Activated naive CD4-positive, alpha-beta T cell treated with anti-CD3 and anti-CD28 coated beads, Interleukin-2, amount 50 U/mL, for 72 hours (primary cell): Measurements from ENCODE around the gene STIM2. TPM values are rescaled to one million over a fixed set of nuclear protein-coding genes. Genes with fewer than 3 reads are reported as not detected.
"Not testable (repeated sequence)": the region's sequence is repeated elsewhere in the genome, so short reads cannot be mapped to it uniquely, and the experiment has no call there.

Experiments
- ATAC-seq, 2 donors: fragments of 150-1000 bp; cut with Tn5 transposase; 2 replicates each; pipeline ENCODE4 v1.10.0; 2021; ENCODE audit warnings: mild to moderate bottlenecking in 2 of 2, moderate library complexity in 2 of 2
- DNase-seq, 2 donors: peaks; one replicate each; pipeline ENCODE4 v3.0.0; 2021 to 2022; ENCODE audit warnings: low spot score in 2 of 2
- H3K27ac Mint-ChIP-seq, 2 donors: one replicate each; pipeline ENCODE4 v1.8.0; 2022; ENCODE audit warnings: mild to moderate bottlenecking in 2 of 2, mixed read lengths in 2 of 2
- H3K36me3 Mint-ChIP-seq, 2 donors: one replicate each; pipeline ENCODE4 v1.8.0; 2022; ENCODE audit warnings: mixed read lengths in 2 of 2
- H3K9me3 Mint-ChIP-seq, 2 donors: one replicate each; pipeline ENCODE4 v1.8.0; 2022; ENCODE audit warnings: mixed read lengths in 2 of 2
- total RNA-seq, 2 donors: library from RNA; stranded (reverse); gene quantifications; one replicate each; pipeline ENCODE4 v1.2.3, GENCODE V29; 2022

The STIM2 gene
- total RNA-seq, 2 donors from 2014 or later: 43.0 to 49.1 TPM

DNA sequence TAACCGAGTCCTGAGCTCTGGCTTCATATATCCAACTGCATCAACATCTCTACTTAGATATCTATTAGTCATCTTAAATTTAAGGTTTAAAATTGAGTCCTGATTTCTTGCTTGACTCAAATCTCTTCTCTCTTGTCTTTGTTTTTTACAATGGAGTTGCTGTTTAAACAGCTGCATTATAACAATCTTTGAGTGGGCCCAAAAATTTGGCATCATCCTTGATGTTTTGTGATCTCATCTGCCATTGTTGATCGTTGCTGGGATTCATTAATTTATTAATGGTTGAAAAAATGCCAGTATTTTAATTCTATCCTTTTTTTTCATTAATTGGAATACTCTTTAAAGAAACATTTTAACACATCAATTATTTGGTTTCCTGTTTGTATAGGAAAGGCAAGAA, 82.2 kb downstream of the STIM2 start:
- DNase-seq (no peak), ATAC-seq (no peak)
- peaks cover 0 to 13% of the 10 kb centered on the region in 2 donors for H3K9me3 Mint-ChIP-seq
- peaks cover 4 to 46% of the 10 kb centered on the region in 2 donors for H3K36me3 Mint-ChIP-seq
- H3K27ac Mint-ChIP-seq: no peak overlapping the region

DNA sequence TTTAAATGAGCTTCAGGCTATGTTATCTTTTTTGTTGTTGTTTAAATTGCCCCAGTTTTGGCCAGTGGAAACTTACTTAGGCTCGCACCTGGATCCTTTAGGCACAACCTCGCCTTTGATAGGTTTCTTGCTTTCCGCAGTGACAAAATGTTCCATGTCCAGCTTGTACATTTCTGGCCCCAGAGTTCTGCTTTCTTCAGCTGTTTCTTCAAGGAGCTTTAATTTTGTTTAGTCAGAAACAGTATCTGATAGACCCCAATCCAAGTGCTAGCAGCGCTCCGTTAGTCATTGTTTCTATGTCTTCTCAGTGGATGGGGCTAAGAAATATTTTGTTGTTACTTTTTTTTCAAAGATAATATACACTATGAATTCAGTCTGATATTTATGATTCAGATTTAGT, 82.8 kb downstream of the STIM2 start:
- ATAC-seq (no peak), DNase-seq (no peak)
- Mint-ChIP-seq H3K36me3 (peaks cover 9 to 51% of the 10 kb centered on the region in 2 donors), H3K27ac (no peak overlapping the region), H3K9me3 (peaks cover 0 to 18% of the 10 kb centered on the region in 2 donors)

DNA sequence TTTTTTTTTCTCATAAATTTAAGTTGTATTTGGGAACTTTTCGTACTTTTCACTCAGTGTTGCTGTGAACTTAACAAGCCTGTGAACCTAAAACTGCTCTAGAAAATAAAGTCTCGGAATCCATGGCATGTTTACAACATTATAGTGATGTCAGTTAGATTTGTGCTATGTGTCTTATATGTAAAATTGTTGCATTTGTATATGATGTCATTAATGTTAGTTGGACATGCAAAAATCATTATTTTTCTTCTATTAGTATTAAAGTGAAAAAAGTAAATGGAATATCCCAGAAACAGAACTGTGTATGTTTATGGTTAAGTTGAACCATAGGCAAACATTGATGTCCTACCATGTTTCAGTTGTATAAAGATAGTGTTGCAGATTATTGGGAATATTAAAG, 85.2 kb downstream of the STIM2 start:
- Mint-ChIP-seq H3K9me3 (peaks cover 0 to 18% of the 10 kb centered on the region in 2 donors), H3K27ac (no peak overlapping the region), H3K36me3 (peaks cover 9 to 50% of the 10 kb centered on the region in 2 donors)
- DNase-seq (no peak), ATAC-seq (no peak)

DNA sequence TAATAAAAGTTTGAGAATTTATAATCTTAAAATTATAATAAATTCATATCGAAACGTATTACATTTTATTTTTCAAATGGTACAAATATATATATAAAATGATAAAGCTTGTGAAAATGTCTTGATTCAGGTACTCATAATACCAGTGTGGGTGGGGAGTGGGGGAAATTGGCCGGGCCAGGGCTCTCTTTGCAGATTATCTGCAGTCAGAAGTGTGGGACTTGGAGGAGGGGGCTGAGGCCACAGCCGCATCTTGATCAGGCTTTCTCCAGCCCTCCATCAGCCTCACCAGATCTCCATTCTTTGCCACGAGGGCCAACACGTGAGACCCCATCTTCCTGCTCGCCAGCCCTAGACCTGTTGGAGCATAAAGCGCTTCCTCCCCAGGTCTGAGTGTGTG, 86.7 kb downstream of the STIM2 start:
- ATAC-seq (no peak), DNase-seq (no peak)
- peaks cover 0 to 24% of the 10 kb centered on the region in 2 donors for H3K9me3 Mint-ChIP-seq
- H3K27ac Mint-ChIP-seq: no peak overlapping the region
- H3K36me3 Mint-ChIP-seq: peaks cover 9 to 61% of the 10 kb centered on the region in 2 donors

DNA sequence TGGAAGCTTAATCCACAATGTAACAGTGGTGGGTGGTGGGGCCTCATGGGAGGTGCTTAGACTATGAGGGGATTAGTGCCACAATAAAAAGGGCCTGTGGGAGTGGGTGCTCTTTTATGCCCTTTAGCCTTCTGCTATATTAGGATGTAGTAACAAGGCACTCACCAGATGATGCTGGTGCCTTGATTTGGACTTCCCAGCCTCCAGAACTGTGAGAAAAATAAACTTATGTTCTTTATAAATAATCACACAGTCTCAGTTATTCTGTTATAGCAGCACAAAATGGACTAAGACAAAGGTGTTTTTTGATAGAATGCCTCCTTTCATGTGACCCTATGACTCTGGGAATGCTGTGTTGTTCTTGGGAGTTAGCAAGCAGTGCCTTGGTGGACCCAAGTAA, 89.8 kb downstream of the STIM2 start:
- peaks cover 0 to 16% of the 10 kb centered on the region in 2 donors for H3K9me3 Mint-ChIP-seq
- ATAC-seq: no peak
- no peak for DNase-seq
- no peak overlapping the region for H3K27ac Mint-ChIP-seq
- peaks cover 9 to 39% of the 10 kb centered on the region in 2 donors for H3K36me3 Mint-ChIP-seq

DNA sequence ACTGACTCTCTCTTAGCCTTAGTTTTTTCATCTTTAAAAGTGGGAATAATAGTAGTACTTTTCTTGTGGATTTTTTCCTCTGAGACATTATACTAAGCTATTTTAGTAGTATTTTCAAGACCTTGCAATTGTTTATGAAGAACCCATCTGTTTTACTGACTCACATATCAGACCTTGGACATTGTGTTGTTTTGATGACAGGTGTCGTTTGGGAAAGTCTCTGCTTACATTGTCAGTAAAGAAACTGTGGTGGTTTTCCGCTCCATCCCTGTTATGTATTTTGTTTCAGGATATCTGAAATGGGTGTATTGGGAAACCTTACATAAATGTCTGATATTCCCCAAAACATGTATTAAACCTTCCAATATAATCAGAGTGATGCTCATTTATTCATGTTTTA, 92.2 kb downstream of the STIM2 start:
- Mint-ChIP-seq H3K36me3 (peaks cover 4 to 24% of the 10 kb centered on the region in 2 donors), H3K27ac (no peak overlapping the region), H3K9me3 (peaks cover 0 to 11% of the 10 kb centered on the region in 2 donors)
- ATAC-seq: no peak
- DNase-seq: no peak

DNA sequence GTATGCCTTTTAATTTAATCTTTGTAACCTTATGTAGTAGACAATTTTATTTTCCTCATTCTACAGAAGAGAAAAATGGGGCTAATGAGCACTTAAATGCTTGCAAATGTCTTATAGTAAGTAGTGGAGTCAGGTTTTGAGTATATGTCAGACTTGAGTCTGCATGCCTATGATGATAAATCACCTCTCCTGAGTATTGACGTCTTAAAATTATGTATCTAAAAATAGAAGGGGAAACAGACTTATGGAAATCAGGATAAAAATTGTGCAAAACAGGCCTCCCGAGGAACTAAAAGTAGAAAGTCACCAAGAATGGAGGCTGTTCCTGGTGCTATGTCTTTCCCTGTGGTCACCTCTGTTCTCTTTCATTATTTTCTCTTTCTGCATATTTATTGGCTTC, 92.7 kb downstream of the STIM2 start:
- H3K36me3 Mint-ChIP-seq: peaks cover 0 to 23% of the 10 kb centered on the region in 2 donors
- no peak for ATAC-seq
- H3K27ac Mint-ChIP-seq: no peak overlapping the region

DNA sequence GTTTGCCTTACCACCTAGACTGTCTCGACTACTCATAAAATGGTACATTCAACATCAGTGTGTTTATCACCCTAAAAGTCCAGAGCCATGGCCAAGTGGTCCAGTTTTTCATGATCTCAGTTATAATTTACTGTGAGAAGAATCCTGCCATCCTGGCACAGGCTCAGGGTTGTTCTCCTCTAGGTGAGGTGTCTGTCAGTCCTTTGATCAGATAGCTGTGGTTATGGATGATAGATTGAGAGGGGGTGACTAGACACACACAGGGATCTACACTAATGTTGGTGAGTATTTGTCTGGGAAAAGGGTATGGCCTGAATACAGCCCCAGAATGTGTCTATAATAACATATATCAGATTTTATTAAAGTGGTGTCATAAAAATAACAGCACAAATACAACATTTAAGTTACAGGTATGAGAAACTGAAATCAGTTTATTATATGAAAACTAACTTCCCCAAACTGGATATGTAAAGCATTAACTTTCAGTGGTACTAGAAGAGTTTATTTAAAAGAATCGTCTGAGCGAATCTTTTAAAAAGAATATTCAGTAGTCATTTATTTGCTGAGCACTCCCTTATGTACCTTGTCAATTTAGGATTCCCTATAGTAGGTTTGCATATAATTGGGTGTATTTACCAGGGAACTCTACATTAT, 93.3 kb downstream of the STIM2 start:
- Mint-ChIP-seq H3K27ac (no peak overlapping the region), H3K9me3 (peaks cover 0 to 7% of the 10 kb centered on the region in 2 donors), H3K36me3 (peaks cover 1 to 29% of the 10 kb centered on the region in 2 donors)
- ATAC-seq: no peak
- DNase-seq: no peak

More for the DNA sequence above, 92.7 kb downstream of the STIM2 start:
- no peak for DNase-seq
- peaks cover 0 to 7% of the 10 kb centered on the region in 2 donors for H3K9me3 Mint-ChIP-seq

DNA sequence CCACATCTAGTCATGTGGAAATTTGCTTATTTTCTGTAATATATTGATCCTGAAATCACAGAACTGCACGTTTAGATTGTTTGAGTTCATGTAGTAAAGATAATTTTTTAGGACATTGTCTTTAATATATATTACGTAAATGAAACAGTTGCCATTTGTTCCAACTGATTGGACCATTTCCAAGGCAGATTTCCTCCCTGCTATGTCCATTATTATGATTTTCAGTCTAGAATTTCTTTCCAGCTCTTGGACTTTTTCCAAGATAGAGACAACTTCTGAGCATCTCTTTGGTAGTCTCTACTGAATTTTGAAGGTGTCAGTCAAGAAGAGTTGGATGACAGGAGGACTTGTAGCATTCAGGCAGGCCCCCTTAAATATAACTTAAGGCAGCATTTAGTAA, 94.6 kb downstream of the STIM2 start:
- peaks cover 0 to 7% of the 10 kb centered on the region in 2 donors for H3K9me3 Mint-ChIP-seq
- peaks cover 4 to 32% of the 10 kb centered on the region in 2 donors for H3K36me3 Mint-ChIP-seq
- H3K27ac Mint-ChIP-seq: no peak overlapping the region
- ATAC-seq (no peak), DNase-seq (no peak)

DNA sequence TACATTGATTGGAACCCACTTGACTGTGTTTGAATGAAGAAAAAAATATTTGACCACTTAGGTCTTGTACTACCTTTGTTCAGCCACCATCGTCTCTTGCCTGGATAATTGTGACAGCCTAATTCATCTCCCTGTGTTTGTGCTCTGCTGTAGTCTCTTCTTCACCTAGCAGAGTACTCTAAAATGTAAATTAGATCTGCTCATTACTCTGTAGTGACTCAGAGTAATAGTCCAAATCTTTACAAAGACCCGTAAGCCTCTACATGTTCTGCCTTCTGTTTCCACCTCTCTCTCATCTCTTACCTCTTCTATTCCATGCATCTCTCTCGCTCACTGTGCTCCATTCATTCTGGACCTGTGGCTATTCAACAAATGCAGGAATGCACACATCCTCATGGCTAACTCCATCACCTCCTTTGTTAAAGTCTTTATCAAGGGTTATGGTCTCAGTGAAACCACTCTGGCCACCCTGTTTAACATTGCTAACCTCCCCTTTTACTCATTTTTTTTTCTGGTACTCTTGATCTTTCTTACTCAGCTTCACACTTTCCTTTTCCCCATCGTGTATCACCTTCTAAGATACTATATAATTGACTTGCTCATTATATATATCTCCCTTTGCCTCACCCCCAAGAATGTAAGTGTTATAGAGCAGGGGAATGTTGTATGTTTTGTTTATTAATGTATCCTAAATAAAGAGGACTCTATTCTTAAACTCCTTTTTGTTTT, 98.4 kb downstream of the STIM2 start:
- peak in 1 of 2 donors; percentile 17 for DNase-seq
- peak; percentile 93 to 95 for ATAC-seq
- peak overlapping the region; percentile 12 to 59 for H3K27ac Mint-ChIP-seq
- H3K36me3 Mint-ChIP-seq: peaks cover 4 to 20% of the 10 kb centered on the region in 2 donors
- no peaks in the 10 kb centered on the region for H3K9me3 Mint-ChIP-seq

DNA sequence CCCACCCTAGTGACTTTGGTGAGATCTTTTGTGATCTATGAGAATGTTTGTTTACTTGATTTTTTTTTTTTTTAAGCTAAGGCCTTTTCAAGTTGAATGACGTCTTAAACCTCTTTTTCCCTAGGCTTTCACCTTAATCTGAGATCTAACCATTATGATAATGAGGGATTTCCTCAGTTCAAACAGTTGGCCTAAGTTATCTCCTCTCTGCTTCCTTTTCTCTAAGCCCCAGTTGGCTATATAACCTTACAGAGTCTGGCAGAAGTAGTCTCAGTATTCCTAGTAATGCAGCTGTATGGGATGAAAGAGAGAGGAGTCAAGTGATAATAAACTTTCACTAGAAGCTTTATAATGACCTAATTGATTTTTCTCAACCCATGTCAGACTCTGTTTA, 99.0 kb downstream of the STIM2 start:
- peak overlapping the region; percentile 12 to 59 for H3K27ac Mint-ChIP-seq
- no peak for DNase-seq
- no peaks in the 10 kb centered on the region for H3K9me3 Mint-ChIP-seq
- H3K36me3 Mint-ChIP-seq: peaks cover 4 to 20% of the 10 kb centered on the region in 2 donors
- peak; percentile 10 to 47 for ATAC-seq

DNA sequence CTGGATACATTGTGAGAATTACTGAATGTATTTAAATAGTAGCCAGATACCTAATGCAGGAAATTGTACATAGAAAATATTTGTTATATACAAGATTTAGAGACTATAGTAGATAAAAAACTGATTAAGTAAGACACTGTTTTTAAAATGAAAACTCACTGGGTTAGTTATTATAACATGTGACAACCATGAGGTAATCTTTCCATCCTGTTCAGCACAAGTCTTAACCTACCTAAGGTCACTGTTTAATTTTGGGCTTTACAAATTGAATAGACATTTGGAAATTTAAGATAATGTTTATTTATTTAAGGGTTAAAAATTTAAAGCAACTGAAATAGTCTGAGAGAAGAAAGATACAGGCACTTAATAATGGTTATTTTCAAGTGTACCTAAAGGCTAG, 102.1 kb downstream of the STIM2 start:
- ATAC-seq: no peak
- H3K9me3 Mint-ChIP-seq: no peaks in the 10 kb centered on the region
- H3K36me3 Mint-ChIP-seq: peaks cover 10 to 31% of the 10 kb centered on the region in 2 donors
- H3K27ac Mint-ChIP-seq: no peak overlapping the region
- no peak for DNase-seq

DNA sequence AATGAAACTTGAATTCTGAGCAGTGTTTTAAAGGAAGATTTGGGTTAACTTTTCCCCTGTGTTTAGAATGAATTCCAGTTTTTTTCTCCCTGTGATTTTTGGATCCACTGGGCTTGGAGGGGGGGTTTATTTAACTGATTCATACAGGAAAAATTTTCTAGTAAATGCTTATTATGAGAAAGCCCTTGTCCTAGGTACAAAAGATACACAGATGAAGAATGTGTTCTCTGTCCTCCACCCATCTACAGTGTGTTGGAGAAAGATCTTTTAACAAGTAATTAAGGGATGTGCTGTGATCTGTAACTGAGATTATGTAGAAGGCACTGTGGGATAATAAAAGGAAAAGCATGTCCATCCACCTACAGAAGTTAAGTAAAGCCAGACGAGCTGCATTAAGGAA, 103.9 kb downstream of the STIM2 start:
- no peak overlapping the region for H3K27ac Mint-ChIP-seq
- no peaks in the 10 kb centered on the region for H3K9me3 Mint-ChIP-seq
- no peak for DNase-seq
- H3K36me3 Mint-ChIP-seq: peaks cover 5 to 28% of the 10 kb centered on the region in 2 donors
- no peak for ATAC-seq

DNA sequence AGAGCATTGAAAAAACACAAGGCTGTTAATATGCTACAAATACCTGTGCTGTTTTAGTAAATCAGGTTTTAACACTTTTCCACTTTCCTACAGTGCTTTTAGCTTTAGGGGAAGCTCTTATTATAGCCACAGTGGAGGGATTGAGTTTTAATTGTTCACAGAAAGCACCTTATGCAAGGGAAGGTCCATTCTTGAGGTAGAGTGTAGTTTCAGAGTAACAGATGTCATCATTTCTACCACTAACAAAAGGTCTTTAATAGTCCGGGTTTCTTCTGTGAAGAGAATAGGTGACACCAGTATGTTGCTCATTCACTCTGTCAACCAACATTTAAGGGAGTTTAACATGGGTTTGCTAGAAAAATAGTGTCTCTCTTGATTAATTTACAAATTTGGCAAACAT, 104.4 kb downstream of the STIM2 start:
- Mint-ChIP-seq H3K9me3 (no peaks in the 10 kb centered on the region), H3K36me3 (peaks cover 5 to 28% of the 10 kb centered on the region in 2 donors), H3K27ac (no peak overlapping the region)
- ATAC-seq: no peak
- DNase-seq: no peak

DNA sequence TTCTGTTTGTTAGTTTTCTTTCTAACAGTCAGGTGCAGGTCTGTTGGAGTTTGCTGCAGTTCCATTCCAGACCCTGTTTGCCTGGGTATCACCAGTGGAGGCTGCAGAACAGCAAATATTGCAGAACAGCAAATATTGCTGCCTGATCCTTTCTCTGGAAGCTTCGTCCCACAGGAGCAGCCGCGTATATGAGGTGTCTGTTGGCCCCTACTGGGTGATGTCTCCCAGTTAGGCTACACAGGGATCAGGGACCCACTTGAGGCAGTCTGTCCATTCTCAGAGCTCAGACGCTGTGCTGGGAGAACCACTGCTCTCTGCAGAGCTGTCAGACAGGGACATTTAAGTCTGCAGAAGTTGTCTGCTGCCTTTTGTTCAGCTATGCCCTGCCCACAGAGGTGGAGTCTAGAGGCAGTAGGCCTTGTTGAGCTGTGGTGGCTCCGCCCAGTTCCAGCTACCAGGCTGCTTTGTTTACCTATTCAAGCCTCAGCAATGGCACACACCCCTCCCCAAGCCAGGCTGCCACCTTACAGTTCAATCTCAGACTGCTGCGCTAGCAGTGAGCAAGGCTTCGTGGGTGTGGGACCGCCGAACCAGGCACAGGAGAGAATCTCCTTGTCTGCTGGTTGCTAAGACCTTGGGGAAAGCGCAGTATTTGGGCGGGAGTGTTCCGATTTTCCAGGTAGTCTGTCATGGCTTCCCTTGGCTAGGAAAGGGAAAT, 115.0 kb downstream of the STIM2 start:
- H3K36me3 Mint-ChIP-seq: peaks cover 7 to 55% of the 10 kb centered on the region in 2 donors
- H3K27ac Mint-ChIP-seq, ATAC-seq, DNase-seq: not testable (repeated sequence)
- peaks cover 5 to 23% of the 10 kb centered on the region in 2 donors for H3K9me3 Mint-ChIP-seq

DNA sequence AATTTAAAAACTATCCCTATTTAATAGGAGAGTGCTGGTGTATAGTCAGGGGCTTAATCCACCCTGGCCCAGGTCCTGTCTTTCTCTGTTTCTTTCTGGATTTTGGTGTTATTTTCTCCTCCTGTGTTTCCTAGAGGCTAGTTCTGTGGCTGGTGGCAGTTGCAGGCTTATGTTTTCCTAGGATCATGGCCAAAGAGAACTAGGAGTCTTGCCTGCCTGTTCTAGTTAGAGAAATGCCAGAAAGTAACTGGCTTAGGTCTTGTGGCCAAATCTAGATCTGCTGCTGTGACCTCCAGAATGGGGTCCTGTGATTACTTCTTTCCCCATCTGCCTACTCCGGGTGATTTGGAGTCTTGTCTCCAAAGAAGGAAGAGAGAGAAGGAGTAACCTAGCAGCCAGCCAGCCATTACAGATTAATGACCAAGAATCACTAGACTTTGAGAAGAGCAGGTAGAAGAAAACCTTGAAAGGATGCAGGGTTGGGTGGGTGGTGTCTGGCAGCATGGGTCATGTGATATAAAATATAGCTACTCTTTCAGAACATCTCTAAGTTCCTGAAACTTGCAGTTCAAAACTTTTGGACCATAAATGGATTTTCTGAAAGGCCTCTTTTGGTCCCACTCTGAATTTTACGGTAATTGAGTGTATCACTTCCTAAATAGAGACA, 117.9 kb downstream of the STIM2 start:
- ATAC-seq: no peak
- Mint-ChIP-seq H3K9me3 (peaks cover 5 to 16% of the 10 kb centered on the region in 2 donors), H3K27ac (no peak overlapping the region), H3K36me3 (peaks cover 7 to 27% of the 10 kb centered on the region in 2 donors)
- DNase-seq: no peak

DNA sequence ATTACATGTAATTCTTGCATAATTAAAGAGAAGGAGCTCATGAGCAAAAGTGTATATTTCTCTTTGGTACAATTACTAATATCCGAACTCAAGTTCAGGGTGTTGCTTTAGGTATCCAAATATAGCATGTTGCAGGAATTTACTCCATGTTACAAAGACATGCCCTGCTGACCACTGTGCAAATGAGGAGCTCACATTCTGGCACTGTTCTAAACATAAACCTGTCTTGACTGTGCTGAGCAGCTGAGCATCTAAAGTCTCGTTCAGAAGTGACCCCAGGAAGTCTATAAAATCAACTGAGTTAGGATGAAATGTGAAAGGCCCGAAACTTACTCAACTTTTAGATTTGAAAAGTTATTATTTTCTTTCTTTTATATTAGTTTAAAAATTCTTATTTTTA, 124.3 kb downstream of the STIM2 start:
- ATAC-seq (no peak), DNase-seq (no peak)
- Mint-ChIP-seq H3K27ac (no peak overlapping the region), H3K9me3 (peaks cover 0 to 4% of the 10 kb centered on the region in 2 donors), H3K36me3 (peaks cover 9 to 19% of the 10 kb centered on the region in 2 donors)
